ENCODE results near the gene EEPD1.

GRCh38 chr7:36217211-36217960, 64.3 kb downstream of the EEPD1 start:
- TF ChIP-seq CTCF (tag by site-specific recombination; IDR thresholded peaks at IDR 0.05) (no peak), REST (tag by site-specific recombination; IDR thresholded peaks at IDR 0.05) (no peak), ZNF214 (tag by site-specific recombination; IDR thresholded peaks at IDR 0.05; ENCODE audit: borderline replicate concordance) (no peak), ZNF707 (tag by site-specific recombination; IDR thresholded peaks at IDR 0.05) (no peak), YY1 (tag by site-specific recombination; IDR thresholded peaks at IDR 0.05) (no peak), ZNF404 (tag by site-specific recombination; IDR thresholded peaks at IDR 0.05) (no peak), ZNF621 (tag by site-specific recombination; IDR thresholded peaks at IDR 0.05) (no peak), ZNF398 (tag by site-specific recombination; IDR thresholded peaks at IDR 0.05) (no peak), ZFP37 (tag by site-specific recombination; IDR thresholded peaks at IDR 0.05) (no peak), ZNF624 (tag by site-specific recombination; IDR thresholded peaks at IDR 0.05) (no peak)
